Measurements from ENCODE around the gene HDAC1. TPM values are rescaled to one million over a fixed set of nuclear protein-coding genes. Genes with fewer than 3 reads are reported as not detected.

The HDAC1 gene
- total RNA-seq, 1 experiment from 2014 or later, result 186 TPM

DNA sequence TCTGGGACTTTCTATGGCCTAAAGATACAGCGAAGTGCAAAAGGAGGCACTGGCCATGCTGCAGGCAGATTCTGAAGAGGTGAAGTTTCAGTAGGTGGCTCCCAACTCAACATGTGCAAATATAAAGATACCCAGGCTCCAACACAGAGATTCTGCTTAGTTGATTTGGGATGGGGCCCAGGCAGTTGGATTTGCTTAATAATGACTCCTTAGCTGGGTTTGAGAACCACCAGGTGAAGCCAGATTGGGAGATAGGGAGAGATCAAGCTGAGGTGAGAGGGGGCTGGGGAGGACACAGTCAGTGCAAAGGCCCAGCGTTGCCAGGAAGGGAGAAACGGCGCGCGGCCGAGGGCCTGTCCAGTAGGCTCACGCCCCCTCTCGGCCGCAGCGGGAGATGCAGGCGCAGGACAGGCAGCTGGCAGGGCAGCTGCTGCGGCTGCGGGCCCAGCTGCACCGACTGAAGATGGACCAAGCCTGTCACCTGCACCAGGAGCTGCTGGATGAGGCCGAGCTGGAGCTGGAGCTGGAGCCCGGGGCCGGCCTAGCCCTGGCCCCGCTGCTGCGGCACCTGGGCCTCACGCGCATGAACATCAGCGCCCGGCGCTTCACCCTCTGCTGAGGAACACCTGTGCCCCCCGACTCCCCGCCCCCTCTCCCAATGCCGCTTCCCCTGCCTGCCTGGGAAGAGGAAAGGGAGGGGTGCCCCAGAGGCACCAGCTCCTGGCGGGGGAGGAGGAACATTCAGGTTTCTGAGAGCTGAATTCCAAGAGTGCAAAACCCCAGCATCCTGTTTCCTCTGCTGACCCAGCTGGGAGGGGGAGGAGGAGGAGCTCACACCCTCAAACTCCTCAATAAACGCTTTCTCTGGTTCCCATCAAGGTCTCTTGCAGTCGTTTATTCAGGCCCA, 43.6 kb upstream of the HDAC1 start:
- no peak for DNase-seq
- Mint-ChIP-seq H3K36me3 (ENCODE audit: insufficient read depth, unreplicated experiment) (no peaks in the 10 kb centered on the region), H3K27ac (ENCODE audit: unreplicated experiment) (no peak overlapping the region), H3K27me3 (ENCODE audit: unreplicated experiment) (no peaks in the 10 kb centered on the region), H3K4me3 (ENCODE audit: low read depth, unreplicated experiment) (no peak overlapping the region), H3K4me1 (ENCODE audit: low read depth, unreplicated experiment) (peaks cover 9% of the 10 kb centered on the region), H3K9me3 (ENCODE audit: low read depth, unreplicated experiment) (no peaks in the 10 kb centered on the region)
- intact Hi-C loops (cut with micrococcal nuclease; ENCODE audit: unreplicated experiment), result loop anchor here (10.0 kb wide), 1 partner anchor 47 kb away; the partner anchor contains the start of gene HDAC1
- BruUV-seq (replicated peaks), result no TSS peak
- TF ChIP-seq, protein P1, sequence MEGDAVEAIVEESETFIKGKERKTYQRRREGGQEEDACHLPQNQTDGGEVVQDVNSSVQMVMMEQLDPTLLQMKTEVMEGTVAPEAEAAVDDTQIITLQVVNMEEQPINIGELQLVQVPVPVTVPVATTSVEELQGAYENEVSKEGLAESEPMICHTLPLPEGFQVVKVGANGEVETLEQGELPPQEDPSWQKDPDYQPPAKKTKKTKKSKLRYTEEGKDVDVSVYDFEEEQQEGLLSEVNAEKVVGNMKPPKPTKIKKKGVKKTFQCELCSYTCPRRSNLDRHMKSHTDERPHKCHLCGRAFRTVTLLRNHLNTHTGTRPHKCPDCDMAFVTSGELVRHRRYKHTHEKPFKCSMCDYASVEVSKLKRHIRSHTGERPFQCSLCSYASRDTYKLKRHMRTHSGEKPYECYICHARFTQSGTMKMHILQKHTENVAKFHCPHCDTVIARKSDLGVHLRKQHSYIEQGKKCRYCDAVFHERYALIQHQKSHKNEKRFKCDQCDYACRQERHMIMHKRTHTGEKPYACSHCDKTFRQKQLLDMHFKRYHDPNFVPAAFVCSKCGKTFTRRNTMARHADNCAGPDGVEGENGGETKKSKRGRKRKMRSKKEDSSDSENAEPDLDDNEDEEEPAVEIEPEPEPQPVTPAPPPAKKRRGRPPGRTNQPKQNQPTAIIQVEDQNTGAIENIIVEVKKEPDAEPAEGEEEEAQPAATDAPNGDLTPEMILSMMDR (IDR thresholded peaks at IDR 0.05; ENCODE audit: unreplicated experiment), result no peak
- CTCF ChIA-PET, result interaction anchor here (0.6 to 0.7 kb wide), 2 partner anchors 10 to 849 kb away, joined by 3 read pairs; no protein-coding TSS in a partner anchor

DNA sequence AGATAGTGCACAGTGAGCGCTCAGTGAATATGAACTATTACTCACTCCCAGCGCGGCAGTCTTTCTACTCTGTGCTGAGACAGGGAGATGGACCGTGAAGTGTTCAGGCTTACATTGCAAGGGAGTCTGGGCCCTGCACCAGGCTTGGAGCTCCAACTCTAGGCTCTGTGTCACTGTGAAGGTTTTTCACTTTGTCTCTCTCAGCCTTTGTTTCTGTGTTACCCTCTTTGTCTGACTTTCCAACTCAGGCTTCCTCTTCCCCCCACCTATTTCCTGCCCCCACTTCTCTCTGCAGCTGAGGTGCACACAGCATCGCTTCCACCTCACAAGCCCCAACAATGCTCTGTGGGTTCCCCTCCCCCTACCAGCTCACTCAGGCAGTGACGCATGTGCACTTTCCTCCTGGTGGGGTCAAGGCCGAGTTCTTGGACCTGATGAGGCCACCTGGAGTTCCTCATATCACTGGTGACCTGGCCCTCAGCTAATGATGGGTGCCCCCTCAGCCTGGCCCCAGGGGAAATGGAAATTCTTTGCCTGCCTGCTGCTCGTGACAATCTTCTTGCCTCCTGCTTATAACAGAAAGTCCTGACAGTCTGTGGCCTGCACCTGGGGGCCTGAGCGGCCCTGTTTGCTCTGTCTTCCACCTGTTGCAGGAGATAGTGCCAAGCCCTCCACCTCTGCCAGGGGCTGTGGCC, 41.9 kb upstream of the HDAC1 start:
- CTCF ChIA-PET, result interaction anchor here (0.6 to 1.2 kb wide), 2 partner anchors 9 to 72 kb away, joined by 3 read pairs; no protein-coding TSS in a partner anchor
- H3K36me3 Mint-ChIP-seq (ENCODE audit: insufficient read depth, unreplicated experiment), result no peaks in the 10 kb centered on the region
- intact Hi-C loops (cut with micrococcal nuclease; ENCODE audit: unreplicated experiment), result loop anchor here (10.0 kb wide), 1 partner anchor 45 kb away; the partner anchor contains the start of gene HDAC1
- no TSS peak for BruUV-seq (replicated peaks)
- no peak overlapping the region for H3K27ac Mint-ChIP-seq (ENCODE audit: unreplicated experiment)
- H3K27me3 Mint-ChIP-seq (ENCODE audit: unreplicated experiment), result no peaks in the 10 kb centered on the region
- no peaks in the 10 kb centered on the region for H3K9me3 Mint-ChIP-seq (ENCODE audit: low read depth, unreplicated experiment)
- peaks cover 9% of the 10 kb centered on the region for H3K4me1 Mint-ChIP-seq (ENCODE audit: low read depth, unreplicated experiment)
- no peak for DNase-seq
- H3K4me3 Mint-ChIP-seq (ENCODE audit: low read depth, unreplicated experiment), result no peak overlapping the region
- TF ChIP-seq, protein P1 (IDR thresholded peaks at IDR 0.05; ENCODE audit: unreplicated experiment), result no peak

DNA sequence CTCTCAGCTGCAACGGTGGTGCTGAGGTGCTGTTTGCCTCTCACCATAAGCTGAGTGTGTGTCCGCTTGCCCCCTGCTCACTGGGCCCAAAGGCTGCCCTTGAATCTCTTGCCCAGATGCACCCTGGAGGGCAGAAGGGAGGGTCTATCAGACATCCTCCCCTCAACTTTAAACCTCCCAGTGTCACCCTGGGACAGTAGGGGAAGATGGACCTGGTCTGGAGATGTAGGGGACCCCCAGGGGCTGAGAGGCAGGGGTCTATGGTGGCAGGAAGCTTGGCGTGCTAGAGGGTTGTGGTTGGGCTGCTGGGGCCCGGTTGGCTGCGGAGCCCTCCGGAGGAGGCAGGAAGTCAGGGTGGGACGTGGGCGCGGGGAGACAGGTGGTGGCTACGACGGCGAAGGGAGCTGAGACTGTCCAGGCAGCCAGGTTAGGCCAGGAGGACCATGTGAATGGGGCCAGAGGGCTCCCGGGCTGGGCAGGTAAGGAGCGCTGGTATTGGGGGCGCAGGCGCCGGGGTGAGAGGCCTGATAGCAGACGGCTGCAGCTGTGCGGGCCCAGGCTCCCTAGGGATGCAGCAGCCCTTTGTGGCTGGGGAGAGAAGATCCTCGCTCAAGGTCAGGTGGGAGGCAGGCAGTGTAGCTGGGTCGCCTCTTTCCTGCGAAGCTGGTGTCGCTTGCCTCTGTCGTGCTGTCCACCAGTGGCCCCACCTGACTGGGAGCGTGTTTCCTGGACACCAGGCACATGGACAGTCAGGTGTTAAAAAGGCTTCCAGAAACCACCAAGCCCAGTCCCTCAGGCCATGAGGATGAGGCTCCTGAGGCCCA, 40.8 kb upstream of the HDAC1 start, which contains the start of gene LCK:
Gene LCK, plus strand, starts transcription at position 373 of the 824 bp plus-strand sequence. CDS start 23,065 bp downstream, outside the sequence.
- intact Hi-C loops (cut with micrococcal nuclease; ENCODE audit: unreplicated experiment), result no loop called here
- peaks cover 9% of the 10 kb centered on the region for H3K4me1 Mint-ChIP-seq (ENCODE audit: low read depth, unreplicated experiment)
- CTCF ChIA-PET, result interaction anchor here (0.6 to 1.2 kb wide), 3 partner anchors 10 to 71 kb away, joined by 3 to 8 read pairs (median 3); no protein-coding TSS in a partner anchor
- H3K27ac Mint-ChIP-seq (ENCODE audit: unreplicated experiment), result no peak within 1 kb of the TSS
- H3K9me3 Mint-ChIP-seq (ENCODE audit: low read depth, unreplicated experiment), result no peaks in the 10 kb centered on the region
- TF ChIP-seq, protein P1 (IDR thresholded peaks at IDR 0.05; ENCODE audit: unreplicated experiment), result no peak
- no peak for DNase-seq
- H3K36me3 Mint-ChIP-seq (ENCODE audit: insufficient read depth, unreplicated experiment), result no peaks in the 10 kb centered on the region
- BruUV-seq (replicated peaks), result no TSS peak
- H3K27me3 Mint-ChIP-seq (ENCODE audit: unreplicated experiment), result no peaks in the 10 kb centered on the region
- H3K4me3 Mint-ChIP-seq (ENCODE audit: low read depth, unreplicated experiment), result no peak within 1 kb of the TSS
